ENCODE measurements around the gene USP38.
"Not testable (repeated sequence)": the region's sequence is repeated elsewhere in the genome, so short reads cannot be mapped to it uniquely, and the experiment has no call there.

The USP38 gene

GRCh38 chr4:143184503-143185252 is at the start of gene USP38:
Gene USP38, plus strand, starts transcription at chr4:143184917. Its CDS starts 534 bp downstream, at chr4:143185451.
- peak; percentile 77 to 81 for DNase-seq (ENCODE audit: low read depth in 2 of 2)

- DNase-seq (ENCODE audit: low read depth in 2 of 2): no peak
Observed at GRCh38 chr4:143135358-143135757, 49.4 kb upstream of the USP38 start.

- DNase-seq (ENCODE audit: low read depth in 2 of 2): no peak
Observed at GRCh38 chr4:143140696-143141095, 44.0 kb upstream of the USP38 start.

GRCh38 chr4:143148521-143148920 is 36.2 kb upstream of the USP38 start:
- DNase-seq (ENCODE audit: low read depth in 2 of 2): no peak

GRCh38 chr4:143156853-143157252 is 27.9 kb upstream of the USP38 start:
- no peak for DNase-seq (ENCODE audit: low read depth in 2 of 2)

GRCh38 chr4:143163614-143164013 is 21.1 kb upstream of the USP38 start:
- DNase-seq (ENCODE audit: low read depth in 2 of 2): no peak

- not testable (repeated sequence) for DNase-seq (ENCODE audit: low read depth in 2 of 2)
Observed at GRCh38 chr4:143166722-143167121, 18.0 kb upstream of the USP38 start.

GRCh38 chr4:143178923-143179322 is 5.8 kb upstream of the USP38 start:
- no peak for DNase-seq (ENCODE audit: low read depth in 2 of 2)

GRCh38 chr4:143183513-143184216 is 1.1 kb upstream of the USP38 start:
- DNase-seq (ENCODE audit: low read depth in 2 of 2): no peak

- DNase-seq (ENCODE audit: low read depth in 2 of 2): no peak
Observed at GRCh38 chr4:143184217-143184502, 557 bp upstream of the USP38 start.

GRCh38 chr4:143185253-143186107 is 763 bp downstream of the USP38 start:
- DNase-seq (ENCODE audit: low read depth in 2 of 2): peak in 1 of 2 donors; percentile 4

- no peak for DNase-seq (ENCODE audit: low read depth in 2 of 2)
Observed at GRCh38 chr4:143186212-143186611, 1.5 kb downstream of the USP38 start.

- DNase-seq (ENCODE audit: low read depth in 2 of 2): no peak
Observed at GRCh38 chr4:143186649-143187048, 1.9 kb downstream of the USP38 start.

GRCh38 chr4:143188136-143189088 is 3.7 kb downstream of the USP38 start:
- no peak for DNase-seq (ENCODE audit: low read depth in 2 of 2)

- DNase-seq (ENCODE audit: low read depth in 2 of 2): no peak
Observed at GRCh38 chr4:143189528-143189927, 4.8 kb downstream of the USP38 start.

- DNase-seq (ENCODE audit: low read depth in 2 of 2): no peak
Observed at GRCh38 chr4:143195581-143195980, 10.9 kb downstream of the USP38 start.

- no peak for DNase-seq (ENCODE audit: low read depth in 2 of 2)
Observed at GRCh38 chr4:143196323-143196722, 11.6 kb downstream of the USP38 start.

- DNase-seq (ENCODE audit: low read depth in 2 of 2): no peak
Observed at GRCh38 chr4:143199503-143199902, 14.8 kb downstream of the USP38 start.

GRCh38 chr4:143202824-143203223 is 18.1 kb downstream of the USP38 start:
- DNase-seq (ENCODE audit: low read depth in 2 of 2): no peak

GRCh38 chr4:143203577-143203976 is 18.9 kb downstream of the USP38 start:
- DNase-seq (ENCODE audit: low read depth in 2 of 2): no peak

GRCh38 chr4:143207555-143207954 is 22.8 kb downstream of the USP38 start:
- no peak for DNase-seq (ENCODE audit: low read depth in 2 of 2)

All from activated CD4-positive, alpha-beta T cell treated with anti-CD3 and anti-CD28 coated beads for 24 hours (primary cell).